HG03135 (cell line): ENCODE data around the gene HDAC4.

Experiments
- ATAC-seq: cut with Tn5 transposase; IDR thresholded peaks from one replicate; pipeline ENCODE4 v1.9.1; 2021; ENCODE audit warnings: mild to moderate bottlenecking, moderate library complexity; ENCODE audit not compliant: unreplicated experiment

HDAC4 gene

GRCh38 chr2:239226677-239227581, 173.9 kb downstream of the HDAC4 start:
- ATAC-seq, result no peak

DNA sequence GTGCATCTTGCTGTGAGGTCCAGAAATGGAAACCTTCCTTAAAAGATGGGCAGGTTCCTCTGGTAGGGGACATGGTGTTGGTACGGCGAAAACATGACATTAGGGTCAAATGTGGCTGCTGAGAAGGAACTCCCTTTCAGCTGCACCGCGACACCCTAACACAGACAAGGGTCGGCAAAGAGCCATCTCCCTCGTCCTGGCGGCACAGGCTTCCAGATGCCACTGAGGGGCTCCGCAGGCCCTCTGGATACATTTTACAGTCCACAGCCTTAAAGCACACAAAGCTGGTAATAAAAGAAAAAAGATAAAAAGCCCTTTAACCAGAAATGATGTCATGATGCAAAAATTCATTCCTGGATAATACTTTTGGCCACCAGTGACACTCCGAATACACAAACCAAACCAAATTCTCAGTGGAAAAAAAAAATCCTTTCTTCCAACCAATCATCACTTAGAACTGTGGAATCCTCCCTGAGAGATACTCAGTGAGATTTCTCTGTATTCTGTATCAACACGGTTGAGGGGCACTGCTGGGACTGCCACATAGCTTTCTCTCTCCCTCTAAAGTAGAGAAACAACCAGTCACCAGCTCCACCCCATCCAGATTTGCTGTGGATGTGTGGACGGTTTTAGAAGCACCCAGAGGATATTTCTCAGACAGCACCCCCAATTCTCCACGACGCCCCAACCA, 174.8 kb downstream of the HDAC4 start:
- ATAC-seq, result no peak

GRCh38 chr2:239225371-239225851, 175.4 kb downstream of the HDAC4 start:
- ATAC-seq, result no peak

- no peak for ATAC-seq
Measured at GRCh38 chr2:239224955-239225354, 175.9 kb downstream of the HDAC4 start.

DNA sequence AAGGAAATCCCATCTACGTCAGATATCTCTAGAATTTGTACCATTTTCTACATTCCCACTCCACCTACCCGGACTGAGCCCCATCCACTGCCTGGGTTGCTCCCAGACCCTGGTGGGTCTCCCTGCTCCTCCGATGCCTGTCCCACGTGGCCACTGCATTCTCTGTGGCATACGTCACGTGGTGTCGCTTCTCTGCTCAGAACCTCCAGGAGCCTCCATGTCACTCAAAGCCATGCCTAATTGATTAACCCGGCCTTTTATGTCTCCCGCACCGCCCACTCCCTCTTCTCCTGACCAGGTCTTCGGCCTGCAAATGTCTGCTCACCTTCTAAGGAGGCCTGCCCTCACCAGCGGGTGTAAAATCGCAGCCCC, 176.6 kb downstream of the HDAC4 start:
- ATAC-seq, result no peak

DNA sequence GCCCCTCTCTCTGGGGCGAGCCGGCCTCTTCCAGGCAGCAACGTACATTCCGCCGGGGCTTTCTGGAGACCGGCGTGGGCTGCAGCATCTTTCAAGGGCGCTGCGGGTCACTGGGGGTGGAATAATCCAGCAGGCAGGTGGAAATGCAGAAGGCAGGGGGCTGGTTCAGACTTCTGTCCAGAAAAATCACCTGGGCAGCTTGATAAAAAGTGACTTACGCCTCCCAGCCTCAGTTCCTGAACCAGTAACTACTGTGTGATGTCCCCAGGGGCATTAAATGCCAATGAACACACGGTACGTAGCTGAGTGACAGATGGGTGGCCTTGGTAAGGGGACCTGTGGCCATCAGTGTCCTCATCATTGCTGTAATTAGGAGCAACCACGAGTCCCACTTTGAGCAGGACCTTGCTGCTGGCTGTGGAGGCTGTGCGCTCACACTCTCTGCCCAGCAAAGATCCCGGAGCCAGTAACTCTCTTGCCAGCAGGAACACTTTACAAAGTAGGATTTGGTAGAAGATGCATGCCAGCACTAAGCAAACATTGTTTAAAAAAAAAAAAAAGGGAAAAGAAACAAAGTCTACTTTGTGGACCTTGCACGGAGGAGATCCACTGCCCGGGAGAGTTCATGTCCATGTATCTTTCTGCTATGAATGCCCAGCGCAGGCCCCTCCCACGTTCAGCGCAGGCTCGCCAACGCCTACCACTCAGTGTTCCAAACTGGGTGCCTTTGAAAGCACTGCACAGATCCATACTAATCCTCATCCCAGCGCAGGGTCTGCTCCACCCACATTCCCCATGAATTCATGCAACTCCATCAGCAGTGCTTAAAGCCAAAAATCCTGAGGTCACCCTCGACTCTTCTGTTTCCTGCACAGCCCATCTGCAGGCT, 177.3 kb downstream of the HDAC4 start:
- ATAC-seq, result no peak

- no peak for ATAC-seq
Measured at GRCh38 chr2:239222706-239223309, 178.0 kb downstream of the HDAC4 start.

DNA sequence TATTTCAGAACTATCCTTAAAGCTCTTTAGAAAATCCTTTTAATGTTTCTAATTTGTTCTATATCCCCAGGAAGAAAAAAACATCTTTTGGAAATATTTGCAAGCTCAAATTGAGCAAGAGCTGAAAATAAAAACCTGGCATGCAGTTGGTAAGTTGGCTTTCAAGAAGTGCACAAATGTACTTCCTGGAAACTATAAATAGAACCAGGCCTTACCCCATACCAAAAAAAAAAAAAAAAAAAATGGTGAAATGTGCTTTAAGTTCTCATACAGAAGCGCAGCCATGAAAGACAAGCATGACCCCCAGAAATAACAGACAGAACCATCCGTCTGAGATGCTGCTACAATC, 178.5 kb downstream of the HDAC4 start:
- ATAC-seq, result no peak

DNA sequence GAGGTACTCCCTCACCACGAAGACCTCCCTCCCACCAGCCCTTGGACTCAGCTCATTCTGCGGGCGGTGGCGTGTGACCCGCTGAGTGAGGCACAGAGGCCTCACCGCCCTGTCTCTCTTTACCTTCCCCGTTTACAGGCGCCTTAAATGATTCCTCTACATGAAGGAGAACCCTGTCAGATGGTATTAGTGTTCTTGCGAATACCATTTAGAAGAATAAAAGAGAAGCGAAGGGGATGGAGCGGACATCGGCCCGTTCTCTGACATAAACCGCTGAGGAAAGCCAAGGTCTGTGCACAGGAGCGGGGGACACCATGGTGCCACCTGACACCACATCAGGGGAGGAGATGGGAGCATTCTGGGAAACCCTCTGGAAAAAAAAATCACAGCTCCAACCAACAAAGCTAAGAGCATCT, 179.8 kb downstream of the HDAC4 start:
- ATAC-seq, result no peak

DNA sequence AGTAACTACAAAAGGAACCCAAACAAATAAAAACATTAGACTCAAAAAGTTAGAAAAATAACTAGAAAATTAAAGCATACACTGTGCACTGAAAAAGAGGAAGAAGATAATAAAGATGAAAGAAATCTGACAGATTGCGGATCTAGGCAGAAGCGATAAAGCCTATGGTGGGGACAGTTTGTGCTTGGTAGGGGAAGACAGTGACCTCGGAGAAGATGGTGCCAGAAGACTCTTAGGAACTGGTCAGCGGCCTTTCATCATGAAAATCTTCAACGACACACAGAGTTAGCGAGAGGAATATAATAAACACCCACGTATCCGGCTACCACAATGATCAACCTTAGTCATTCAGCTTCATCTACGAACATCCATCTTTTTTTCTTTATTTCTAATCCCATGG, 180.5 kb downstream of the HDAC4 start:
- ATAC-seq, result no peak

GRCh38 chr2:239216614-239217273, 184.1 kb downstream of the HDAC4 start:
- no peak for ATAC-seq

GRCh38 chr2:239215988-239216613, 184.7 kb downstream of the HDAC4 start:
- ATAC-seq, result no peak

DNA sequence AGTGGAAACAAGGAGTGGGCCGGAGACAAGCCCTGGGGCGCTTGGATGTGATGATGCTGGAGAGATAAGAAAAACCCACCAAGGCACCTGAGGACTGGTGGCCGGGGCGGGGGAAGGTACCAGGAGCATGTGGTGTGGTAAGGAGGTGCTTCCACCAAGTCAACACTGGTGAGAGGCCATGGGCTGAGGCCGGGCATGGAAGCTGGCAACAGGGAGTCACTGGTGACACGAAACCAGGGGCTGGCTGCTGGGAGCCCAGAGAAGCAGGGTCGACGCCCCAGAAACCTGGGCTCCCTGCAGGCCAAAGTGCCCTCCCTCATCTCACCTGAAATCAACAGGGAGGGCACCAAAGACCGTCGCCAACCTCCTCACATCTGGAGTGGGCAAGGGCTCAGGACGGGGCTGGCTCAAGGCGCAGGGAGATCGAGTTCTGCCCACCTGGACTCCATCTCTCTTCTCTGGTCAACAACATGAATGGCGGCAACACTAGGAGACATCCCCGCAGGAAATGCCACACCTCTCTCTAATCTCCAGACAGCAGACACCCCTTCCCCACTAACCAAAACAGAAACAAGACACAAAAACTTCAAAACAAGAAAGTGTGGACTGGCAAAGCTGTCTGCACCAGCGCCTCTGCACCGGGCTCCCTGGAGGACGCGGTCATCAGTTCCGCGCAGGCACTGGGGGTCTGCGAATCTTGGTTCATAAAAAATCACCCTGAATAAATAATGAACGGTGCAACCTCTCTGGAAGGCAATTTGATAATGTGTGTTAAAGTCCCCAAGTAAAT, 185.5 kb downstream of the HDAC4 start:
- no peak for ATAC-seq

DNA sequence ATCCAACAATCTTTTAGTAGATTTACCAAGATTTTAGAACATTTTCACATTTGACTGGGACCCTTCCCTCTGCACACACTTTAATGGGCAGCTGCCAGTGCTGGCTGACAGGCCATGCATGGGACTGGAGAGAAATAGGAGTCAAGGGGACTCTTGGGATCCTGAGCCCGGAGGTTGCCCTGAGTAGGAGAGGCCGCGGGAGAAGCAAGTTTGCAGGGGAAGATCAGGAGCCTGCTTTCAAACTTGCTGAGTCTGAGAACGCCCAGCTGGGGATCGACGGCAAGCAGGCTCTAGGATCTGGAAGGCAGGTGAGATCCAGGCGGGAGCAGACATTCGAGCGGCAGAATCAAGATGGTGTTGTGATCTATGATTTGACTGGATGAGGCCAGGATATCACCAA, 186.1 kb downstream of the HDAC4 start:
- no peak for ATAC-seq

GRCh38 chr2:239213643-239214101, 187.1 kb downstream of the HDAC4 start:
- no peak for ATAC-seq

- ATAC-seq, result no peak
Measured at GRCh38 chr2:239212929-239213642, 187.7 kb downstream of the HDAC4 start.

DNA sequence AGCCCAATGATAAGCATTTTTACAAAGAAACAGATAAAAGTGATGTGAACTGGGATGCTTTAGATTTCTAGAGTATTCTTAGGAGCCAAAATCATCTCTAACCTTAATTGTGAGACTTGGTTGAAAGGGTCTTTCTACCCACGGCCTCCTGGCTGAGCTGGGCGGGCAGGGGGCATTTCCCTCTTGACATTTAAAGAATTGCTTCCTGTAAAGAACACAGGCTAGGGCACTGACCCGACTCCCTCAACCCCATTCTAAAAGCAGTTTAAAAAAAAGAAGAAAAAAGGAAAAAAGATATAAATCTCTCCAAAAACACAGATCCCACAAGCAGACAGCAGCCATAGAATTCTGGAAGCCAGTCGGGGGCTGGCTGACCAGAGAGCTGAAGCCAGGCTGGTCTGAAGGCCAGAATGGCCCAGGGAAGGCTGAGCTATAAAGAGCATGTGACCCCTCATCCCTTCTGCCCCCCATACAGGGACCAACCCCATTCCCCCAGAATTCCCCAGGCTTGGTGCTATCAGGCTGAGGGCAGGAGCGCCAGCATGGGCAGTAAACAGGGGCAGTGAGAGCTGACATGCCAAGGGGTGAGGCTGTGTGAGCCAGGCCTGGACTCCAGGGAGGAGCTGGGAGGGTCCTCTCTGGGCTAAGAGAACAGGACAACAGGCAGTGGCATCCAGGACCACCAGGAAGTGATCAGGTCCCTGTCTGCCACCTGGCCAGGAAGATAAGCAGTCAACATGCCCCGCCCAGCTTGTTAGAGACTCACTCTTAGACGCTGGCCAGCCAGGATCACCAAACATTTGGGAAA, 188.5 kb downstream of the HDAC4 start:
- ATAC-seq, result no peak
